LNCAP (cell line): ENCODE measurements around the gene DNAJC1.

Experiments
- TF ChIP-seq, protein P1 (sequence below): fragments of 450-650 bp; IDR thresholded peaks from 2 replicates; pipeline ENCODE4 v1.5.1; 2017; ENCODE audit warnings: mild to moderate bottlenecking

The DNAJC1 gene

DNA sequence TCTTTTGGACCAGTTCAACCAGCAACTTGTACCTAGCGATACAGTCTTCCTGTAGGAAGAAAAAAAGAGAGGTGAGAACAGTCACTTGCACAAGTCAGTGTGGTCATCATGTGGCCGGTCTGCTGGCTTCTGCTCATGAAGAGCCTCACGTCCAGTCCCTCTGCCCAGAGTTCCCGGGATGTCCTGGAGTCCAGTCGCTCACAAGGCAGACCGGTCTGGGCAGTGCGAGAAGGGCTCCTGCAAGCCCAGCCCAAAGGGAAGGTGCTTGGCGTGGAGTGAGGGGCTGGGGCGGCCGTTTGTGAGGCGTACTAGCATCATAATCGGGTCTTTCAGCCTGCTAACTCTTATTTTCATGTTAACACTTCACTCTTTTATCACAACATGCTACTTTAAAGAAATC lies 246.8 kb downstream of the DNAJC1 start:
- TF ChIP-seq, protein P1, sequence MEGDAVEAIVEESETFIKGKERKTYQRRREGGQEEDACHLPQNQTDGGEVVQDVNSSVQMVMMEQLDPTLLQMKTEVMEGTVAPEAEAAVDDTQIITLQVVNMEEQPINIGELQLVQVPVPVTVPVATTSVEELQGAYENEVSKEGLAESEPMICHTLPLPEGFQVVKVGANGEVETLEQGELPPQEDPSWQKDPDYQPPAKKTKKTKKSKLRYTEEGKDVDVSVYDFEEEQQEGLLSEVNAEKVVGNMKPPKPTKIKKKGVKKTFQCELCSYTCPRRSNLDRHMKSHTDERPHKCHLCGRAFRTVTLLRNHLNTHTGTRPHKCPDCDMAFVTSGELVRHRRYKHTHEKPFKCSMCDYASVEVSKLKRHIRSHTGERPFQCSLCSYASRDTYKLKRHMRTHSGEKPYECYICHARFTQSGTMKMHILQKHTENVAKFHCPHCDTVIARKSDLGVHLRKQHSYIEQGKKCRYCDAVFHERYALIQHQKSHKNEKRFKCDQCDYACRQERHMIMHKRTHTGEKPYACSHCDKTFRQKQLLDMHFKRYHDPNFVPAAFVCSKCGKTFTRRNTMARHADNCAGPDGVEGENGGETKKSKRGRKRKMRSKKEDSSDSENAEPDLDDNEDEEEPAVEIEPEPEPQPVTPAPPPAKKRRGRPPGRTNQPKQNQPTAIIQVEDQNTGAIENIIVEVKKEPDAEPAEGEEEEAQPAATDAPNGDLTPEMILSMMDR, result no peak

DNA sequence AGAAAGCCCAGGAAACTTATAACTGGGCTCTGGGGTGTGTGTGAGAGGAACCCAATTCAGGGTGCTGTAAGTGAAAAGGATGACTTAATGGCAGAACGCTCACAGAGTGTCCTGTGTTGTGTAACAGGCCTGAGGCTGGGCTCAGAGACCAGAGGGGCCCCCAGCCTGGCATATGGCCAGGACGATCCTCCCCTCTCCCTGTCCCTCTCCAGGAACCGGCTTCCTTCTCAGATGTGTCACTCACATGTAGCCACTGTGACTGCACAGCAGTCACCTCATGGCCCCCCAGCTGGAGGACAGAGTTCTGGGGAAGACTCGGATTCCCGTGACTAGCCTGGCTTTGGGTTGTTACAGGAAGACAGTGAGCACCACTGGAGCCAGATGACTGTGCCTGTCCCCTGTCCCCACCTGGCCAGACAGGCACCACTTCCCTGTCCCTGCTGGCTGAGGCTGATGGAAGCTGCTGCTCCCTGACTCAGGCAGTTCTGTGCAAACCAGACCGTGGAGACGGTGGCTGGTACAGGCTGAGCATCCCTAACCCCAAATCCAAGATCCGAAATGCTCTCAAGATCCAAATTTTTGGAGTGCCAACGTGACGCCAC lies 249.0 kb downstream of the DNAJC1 start:
- TF ChIP-seq, protein P1, result no peak

DNA sequence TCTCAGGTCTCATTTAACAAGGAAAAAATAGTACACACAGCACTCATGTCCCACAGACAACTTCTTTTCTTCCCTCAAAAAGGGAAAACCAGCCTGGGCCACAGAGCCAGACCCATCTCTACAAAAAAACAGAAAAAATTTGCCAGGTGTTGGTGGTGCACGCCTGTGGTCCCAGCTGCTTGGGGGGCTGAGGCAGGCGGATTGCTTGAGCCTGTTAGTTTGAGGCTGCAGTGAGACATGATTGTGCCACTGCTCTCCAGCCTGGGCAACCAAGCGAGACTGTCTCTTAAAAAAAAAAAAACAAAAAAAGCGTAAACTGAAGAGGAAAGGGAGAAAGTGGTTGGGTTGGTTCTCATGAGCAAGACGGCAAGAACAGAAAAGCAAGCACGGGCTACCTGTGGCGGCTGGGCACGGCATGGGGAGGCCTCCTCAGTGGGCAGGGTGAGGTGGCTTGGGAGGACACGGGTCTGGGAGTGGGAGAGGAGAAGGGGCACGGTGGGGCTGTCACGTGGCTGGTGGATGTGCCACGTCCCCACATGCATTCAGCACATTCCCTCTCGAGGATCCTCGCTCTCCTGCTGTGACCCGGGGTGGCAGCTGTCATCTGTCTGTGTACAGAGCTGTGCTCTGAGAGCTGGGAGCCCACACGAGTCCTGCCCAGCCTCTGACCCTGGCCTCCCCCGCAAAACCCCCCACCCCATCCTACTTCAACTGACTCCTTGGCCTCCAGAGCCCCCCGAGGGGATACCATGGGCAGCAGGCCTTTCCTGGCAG lies 249.8 kb downstream of the DNAJC1 start:
- TF ChIP-seq, protein P1, result no peak

DNA sequence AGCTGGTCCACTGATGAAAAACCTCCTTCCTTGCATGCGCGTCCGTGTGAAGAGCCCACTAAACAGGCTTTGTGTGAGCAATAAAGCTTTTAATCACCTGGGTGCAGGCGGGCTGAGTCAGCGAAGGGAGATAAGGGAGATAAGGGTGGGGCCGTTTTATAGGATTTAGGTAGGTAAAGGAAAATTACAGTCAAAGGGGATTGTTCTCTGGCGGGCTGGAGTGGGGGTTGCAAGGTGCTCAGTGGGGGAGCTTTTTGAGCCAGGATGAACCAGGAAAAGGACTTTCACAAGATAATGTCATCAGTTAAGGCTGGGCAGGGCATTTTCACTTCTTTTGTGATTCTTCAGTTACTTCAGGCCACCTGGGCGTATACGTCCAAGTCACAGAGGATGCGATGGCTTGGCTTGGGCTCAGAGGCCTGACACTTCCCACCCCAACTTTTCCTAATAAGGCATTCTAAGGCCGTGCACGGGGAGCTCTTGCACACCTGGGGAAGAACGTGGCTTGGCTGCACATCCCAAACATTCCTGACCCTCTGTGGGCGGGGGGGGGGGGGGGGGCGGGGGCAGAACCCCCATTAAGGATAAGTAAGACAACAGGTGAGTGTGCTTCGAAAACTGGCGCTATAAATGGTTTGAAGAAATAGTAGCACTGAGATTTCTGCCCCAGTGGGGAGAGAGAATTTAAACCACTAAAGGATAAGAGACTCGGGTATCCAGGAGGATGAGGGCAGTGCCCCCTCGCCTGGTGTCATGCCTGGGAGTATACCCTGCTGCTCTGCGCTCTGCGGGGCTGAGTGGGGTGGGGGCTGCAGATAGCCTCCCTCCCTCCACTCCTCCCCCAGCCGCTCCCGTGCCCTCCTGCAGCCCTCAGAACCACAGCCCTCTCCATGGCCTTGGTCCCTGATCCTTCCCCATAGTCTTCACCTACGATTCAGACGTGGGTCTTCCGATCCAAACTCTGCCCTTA lies 251.9 kb downstream of the DNAJC1 start:
- TF ChIP-seq, protein P1, result no peak

DNA sequence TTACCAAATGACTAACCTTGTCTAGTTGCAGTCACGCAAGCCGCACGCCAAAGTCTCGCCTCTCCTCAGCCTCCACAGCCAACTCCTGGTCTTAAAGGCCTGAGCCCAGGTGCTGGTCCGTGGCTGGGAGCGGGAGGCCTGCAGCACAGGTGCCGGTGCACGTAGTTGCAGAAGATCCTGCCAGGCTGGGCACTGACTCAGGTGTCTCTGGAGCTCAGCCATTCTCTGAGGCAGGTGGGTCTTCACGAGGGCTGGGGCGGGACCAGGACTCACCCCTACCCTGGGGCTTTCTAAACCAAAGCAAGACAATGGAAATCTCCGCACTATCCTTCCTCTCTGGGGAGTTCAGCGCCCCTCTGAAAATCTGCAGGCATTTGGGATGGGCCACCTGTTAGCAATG lies 253.1 kb downstream of the DNAJC1 start:
- TF ChIP-seq, protein P1, result no peak

DNA sequence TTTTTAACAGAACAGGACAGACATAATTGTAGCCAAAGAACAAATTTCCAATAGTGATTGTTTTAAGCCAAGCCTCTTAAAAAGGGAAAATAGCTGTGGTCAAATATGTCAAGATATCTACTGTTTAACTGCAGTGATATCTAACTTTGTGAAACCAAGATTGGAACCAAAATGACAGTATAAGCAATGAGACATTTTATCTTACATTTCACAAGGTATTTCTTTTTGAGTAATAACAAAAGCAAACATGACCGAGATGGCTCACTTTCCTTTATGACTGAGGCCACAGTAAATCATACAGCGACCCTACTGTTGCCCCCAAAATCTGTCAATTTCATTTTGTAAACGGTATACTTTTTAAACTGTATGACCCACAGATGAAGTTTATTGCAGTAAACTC lies 253.7 kb downstream of the DNAJC1 start:
- TF ChIP-seq, protein P1, result no peak

DNA sequence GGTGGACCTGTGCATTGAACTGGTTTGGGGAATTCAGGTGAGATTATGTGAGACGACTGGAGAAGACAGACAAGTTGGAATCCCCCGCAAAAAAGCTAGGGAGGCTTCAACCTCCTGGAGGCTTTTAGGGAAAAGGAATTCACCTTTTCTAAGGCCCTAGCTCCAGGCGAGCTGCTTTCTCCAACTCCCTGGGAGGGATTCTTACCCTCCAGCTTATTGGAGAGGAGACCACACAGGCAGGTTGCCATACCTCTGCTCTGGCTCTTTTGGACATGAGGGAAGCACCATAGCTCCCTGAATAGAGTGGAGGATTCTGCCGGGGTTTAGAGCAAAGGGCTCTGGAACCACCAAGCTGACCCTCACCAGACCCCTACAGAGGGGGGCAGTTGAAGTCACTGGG lies 255.7 kb downstream of the DNAJC1 start:
- TF ChIP-seq, protein P1, result no peak
